Gastroesophageal sphincter (tissue), 3 donors: ENCODE data around the gene TRDN.

Experiments
- POLR2A ChIP-seq, 2 donors: fragments of 450-650 bp; IDR thresholded peaks; one replicate each; pipeline ENCODE4 v1.6.1; 2017; ENCODE audit warnings: antibody characterized with exemption in 2 of 2, mild to moderate bottlenecking in 2 of 2, moderate library complexity in 1 of 2
- TF ChIP-seq, protein P1 (sequence below), 4 experiments: fragments of 200-600 bp in 2 of 4; fragments of 450-650 bp in 2 of 4; sonication (generic) in 1 of 4; IDR thresholded peaks; one replicate each; pipeline ENCODE4 v1.5.1; 2017 to 2019; ENCODE audit warnings: antibody characterized with exemption in 4 of 4, mild to moderate bottlenecking in 2 of 4, moderate library complexity in 2 of 4

DNA sequence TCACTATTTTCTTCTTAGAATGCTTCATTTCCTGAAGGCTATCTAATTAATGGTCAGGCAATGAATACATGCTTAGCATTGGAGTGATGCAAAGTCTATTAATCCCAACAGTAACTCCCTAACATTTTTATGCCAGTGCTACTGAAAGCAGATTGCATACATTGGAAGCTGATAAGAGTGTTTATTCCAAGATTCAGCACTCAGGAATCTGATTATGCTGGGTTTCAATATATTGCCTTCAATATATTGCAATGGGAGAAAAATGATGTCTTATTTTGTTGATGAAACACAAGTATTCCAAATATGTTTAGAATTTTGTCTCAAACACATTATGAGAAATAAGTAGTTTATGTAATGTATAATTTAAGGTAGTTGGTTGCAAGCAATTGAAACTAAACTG lies 26.7 kb upstream of the TRDN start:
- TF ChIP-seq, protein P1, sequence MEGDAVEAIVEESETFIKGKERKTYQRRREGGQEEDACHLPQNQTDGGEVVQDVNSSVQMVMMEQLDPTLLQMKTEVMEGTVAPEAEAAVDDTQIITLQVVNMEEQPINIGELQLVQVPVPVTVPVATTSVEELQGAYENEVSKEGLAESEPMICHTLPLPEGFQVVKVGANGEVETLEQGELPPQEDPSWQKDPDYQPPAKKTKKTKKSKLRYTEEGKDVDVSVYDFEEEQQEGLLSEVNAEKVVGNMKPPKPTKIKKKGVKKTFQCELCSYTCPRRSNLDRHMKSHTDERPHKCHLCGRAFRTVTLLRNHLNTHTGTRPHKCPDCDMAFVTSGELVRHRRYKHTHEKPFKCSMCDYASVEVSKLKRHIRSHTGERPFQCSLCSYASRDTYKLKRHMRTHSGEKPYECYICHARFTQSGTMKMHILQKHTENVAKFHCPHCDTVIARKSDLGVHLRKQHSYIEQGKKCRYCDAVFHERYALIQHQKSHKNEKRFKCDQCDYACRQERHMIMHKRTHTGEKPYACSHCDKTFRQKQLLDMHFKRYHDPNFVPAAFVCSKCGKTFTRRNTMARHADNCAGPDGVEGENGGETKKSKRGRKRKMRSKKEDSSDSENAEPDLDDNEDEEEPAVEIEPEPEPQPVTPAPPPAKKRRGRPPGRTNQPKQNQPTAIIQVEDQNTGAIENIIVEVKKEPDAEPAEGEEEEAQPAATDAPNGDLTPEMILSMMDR (IDR thresholded peaks at IDR 0.05), result no peak
- TF ChIP-seq POLR2A (IDR thresholded peaks at IDR 0.05), result no peak
